Neural cell (in vitro differentiated cells): ENCODE results near the gene CP. TPM values are rescaled to one million over a fixed set of nuclear protein-coding genes. Genes with fewer than 3 reads are reported as not detected.

ENCODE experiments used
- H2AFZ ChIP-seq: fragments of 200-600, 300-800 bp; sonication (generic), shearing (Covaris generic); 2 replicates; pipeline ENCODE4 v1.6.0; 2014; ENCODE audit warnings: low read depth, mild to moderate bottlenecking, antibody characterized with exemption, low read length, moderate library complexity
- H3F3A ChIP-seq: fragments of 200-600 bp; shearing (Covaris generic); 2 replicates; pipeline ENCODE4 v1.6.1; 2016; ENCODE audit warnings: mild to moderate bottlenecking, moderate library complexity, mixed read lengths, antibody characterized with exemption, low read length; ENCODE audit not compliant: insufficient read depth, poor library complexity, severe bottlenecking
- H3K27ac ChIP-seq: fragments of 200-600, 300-800 bp; sonication (generic), shearing (Covaris generic); 2 replicates; pipeline ENCODE4 v1.5.1; 2014; ENCODE audit warnings: mild to moderate bottlenecking, low read length, moderate library complexity
- H3K27me3 ChIP-seq: fragments of 300-800, 200-600 bp; sonication (generic), shearing (Covaris generic); 2 replicates; pipeline ENCODE4 v1.6.0; 2014; ENCODE audit warnings: mild to moderate bottlenecking, low read depth, low read length, moderate library complexity; ENCODE audit not compliant: insufficient read depth
- H3K36me3 ChIP-seq: fragments of 300-800, 200-600 bp; sonication (generic), shearing (Covaris generic); 2 replicates; pipeline ENCODE4 v1.5.1; 2014; ENCODE audit warnings: mild to moderate bottlenecking, antibody characterized with exemption, low read length, moderate library complexity; ENCODE audit not compliant: insufficient read depth
- H3K4me2 ChIP-seq: fragments of 300-800, 200-600 bp; sonication (generic), shearing (Covaris generic); 2 replicates; pipeline ENCODE4 v1.6.0; 2014; ENCODE audit warnings: mild to moderate bottlenecking, low read length
- H3K4me3 ChIP-seq: fragments of 300-800, 200-600 bp; sonication (generic), shearing (Covaris generic); 2 replicates; pipeline ENCODE4 v1.5.1; 2014; ENCODE audit warnings: mild to moderate bottlenecking, low read length, moderate library complexity
- H3K79me2 ChIP-seq: fragments of 200-600 bp; shearing (Covaris generic); replicated peaks from 2 replicates; pipeline ENCODE4 v1.6.0; 2014; ENCODE audit warnings: mild to moderate bottlenecking, low read length, moderate library complexity; ENCODE audit not compliant: insufficient read depth
- H3K9ac ChIP-seq: fragments of 300-800, 200-600 bp; sonication (generic), shearing (Covaris generic); 2 replicates; pipeline ENCODE4 v1.6.1; 2016; ENCODE audit warnings: mild to moderate bottlenecking, low read length, mixed read lengths
- H3K9me2 ChIP-seq: fragments of 200-600 bp; shearing (Covaris generic); 2 replicates; pipeline ENCODE4 v1.6.1; 2016; ENCODE audit warnings: mild to moderate bottlenecking, low read length, mixed read lengths; ENCODE audit not compliant: insufficient read depth
- H3K9me3 ChIP-seq: fragments of 200-600, 300-800 bp; sonication (generic), shearing (Covaris generic); 2 replicates; pipeline ENCODE4 v1.6.1; 2016; ENCODE audit warnings: mild to moderate bottlenecking, mixed run types, low read length, moderate library complexity, mixed read lengths
- H4K20me1 ChIP-seq: fragments of 200-600 bp; shearing (Covaris generic); 2 replicates; pipeline ENCODE4 v1.6.1; 2016; ENCODE audit warnings: mild to moderate bottlenecking, mixed run types; ENCODE audit not compliant: insufficient read depth
- CTCF ChIP-seq: fragments of 450-650 bp; IDR thresholded peaks from 2 replicates; pipeline ENCODE4 v1.5.1; 2014; ENCODE audit warnings: antibody characterized with exemption, mild to moderate bottlenecking, moderate library complexity; ENCODE audit not compliant: poor library complexity, severe bottlenecking
- EP300 ChIP-seq: fragments of 450-650 bp; conservative IDR thresholded peaks from 2 replicates; pipeline ENCODE4 v1.6.1; 2014; ENCODE audit warnings: antibody characterized with exemption, mild to moderate bottlenecking, moderate library complexity; ENCODE audit not compliant: poor library complexity, severe bottlenecking
- EZH2 ChIP-seq: fragments of 200-600, 300-800 bp; shearing (Covaris generic), sonication (generic); IDR thresholded peaks from 2 replicates; pipeline ENCODE4 v1.6.1; 2014; ENCODE audit warnings: antibody characterized with exemption, low read length, borderline replicate concordance, mild to moderate bottlenecking; ENCODE audit not compliant: insufficient read depth, poor library complexity, severe bottlenecking
- MXI1 ChIP-seq: fragments of 450-650 bp; conservative IDR thresholded peaks from 2 replicates; pipeline ENCODE4 v1.6.1; 2014; ENCODE audit warnings: antibody characterized with exemption, mild to moderate bottlenecking; ENCODE audit not compliant: poor library complexity, severe bottlenecking
- POLR2AphosphoS5 ChIP-seq: IDR thresholded peaks from 2 replicates; pipeline ENCODE4 v1.6.1; 2012
- RAD21 ChIP-seq: fragments of 450-650 bp; conservative IDR thresholded peaks from 2 replicates; pipeline ENCODE4 v1.6.1; 2014; ENCODE audit warnings: antibody characterized with exemption, mild to moderate bottlenecking, moderate library complexity
- SMC3 ChIP-seq: fragments of 450-650 bp; conservative IDR thresholded peaks from 2 replicates; pipeline ENCODE4 v1.6.1; 2014; ENCODE audit warnings: antibody characterized with exemption, mild to moderate bottlenecking, moderate library complexity; ENCODE audit not compliant: poor library complexity
- TAF1 ChIP-seq: IDR thresholded peaks from 2 replicates; pipeline ENCODE4 v1.6.1; 2012; ENCODE audit warnings: low read depth
- polyA plus RNA-seq: library from polyadenylated mRNA; depleted of rRNA; stranded (reverse); fragments of >200 nt; gene quantifications from 2 replicates; pipeline ENCODE4 v1.2.3, GENCODE V29; 2014
- TF ChIP-seq, protein P1 (sequence below): IDR thresholded peaks from 2 replicates; pipeline ENCODE4 v1.6.1; 2012; ENCODE audit warnings: borderline replicate concordance

CP gene
- polyA plus RNA-seq, 1 donor from 2014 or later, result not detected

DNA sequence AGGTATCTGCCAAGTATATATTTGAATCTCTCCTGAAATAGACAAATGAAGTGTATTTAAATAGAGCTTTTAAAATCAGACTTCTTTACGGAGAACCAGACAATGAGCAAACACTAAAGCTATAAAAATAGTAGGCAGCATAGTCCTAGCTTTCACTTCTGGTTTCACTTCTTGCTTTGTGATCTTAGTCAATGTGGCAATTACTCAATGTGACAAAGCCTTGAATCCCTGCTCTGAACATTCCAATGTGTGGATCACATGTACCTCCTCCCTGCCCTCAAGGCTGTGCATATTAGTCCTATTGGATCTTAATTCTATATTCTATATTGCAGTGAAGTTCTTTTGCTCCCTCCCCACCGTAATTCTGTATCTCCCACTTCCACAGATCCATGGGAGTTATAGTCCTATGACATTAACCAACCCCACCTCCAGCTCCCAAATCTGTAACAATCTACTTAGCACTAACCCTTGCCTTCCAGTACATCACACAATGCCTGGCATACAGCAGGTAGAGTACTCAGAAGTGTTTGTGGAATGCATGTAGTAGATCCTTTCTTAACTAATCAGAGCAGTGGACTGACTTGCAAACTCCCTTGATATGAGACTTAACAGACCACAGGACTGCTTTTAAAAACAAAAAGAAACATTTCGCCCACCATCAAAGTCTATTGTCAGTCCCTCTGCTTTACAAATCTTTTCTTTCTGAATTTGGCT, 24.3 kb upstream of the CP start:
- Histone ChIP-seq H3K9me3 (no peaks in the 10 kb centered on the region), H3K79me2 (no peaks in the 10 kb centered on the region), H3K9me2 (no peaks in the 10 kb centered on the region), H3K4me3 (no peak overlapping the region), H3F3A (no peaks in the 10 kb centered on the region), H3K4me2 (no peak overlapping the region), H3K36me3 (no peaks in the 10 kb centered on the region), H3K27ac (no peak overlapping the region), H2AFZ (no peak overlapping the region), H4K20me1 (no peaks in the 10 kb centered on the region), H3K27me3 (no peaks in the 10 kb centered on the region), H3K9ac (no peak overlapping the region)
- TF ChIP-seq RAD21, result no peak
- no peak for TF ChIP-seq CTCF
- no peak for TF ChIP-seq MXI1
- TF ChIP-seq SMC3, result no peak
- no peak for TF ChIP-seq EZH2
- TF ChIP-seq, protein P1, sequence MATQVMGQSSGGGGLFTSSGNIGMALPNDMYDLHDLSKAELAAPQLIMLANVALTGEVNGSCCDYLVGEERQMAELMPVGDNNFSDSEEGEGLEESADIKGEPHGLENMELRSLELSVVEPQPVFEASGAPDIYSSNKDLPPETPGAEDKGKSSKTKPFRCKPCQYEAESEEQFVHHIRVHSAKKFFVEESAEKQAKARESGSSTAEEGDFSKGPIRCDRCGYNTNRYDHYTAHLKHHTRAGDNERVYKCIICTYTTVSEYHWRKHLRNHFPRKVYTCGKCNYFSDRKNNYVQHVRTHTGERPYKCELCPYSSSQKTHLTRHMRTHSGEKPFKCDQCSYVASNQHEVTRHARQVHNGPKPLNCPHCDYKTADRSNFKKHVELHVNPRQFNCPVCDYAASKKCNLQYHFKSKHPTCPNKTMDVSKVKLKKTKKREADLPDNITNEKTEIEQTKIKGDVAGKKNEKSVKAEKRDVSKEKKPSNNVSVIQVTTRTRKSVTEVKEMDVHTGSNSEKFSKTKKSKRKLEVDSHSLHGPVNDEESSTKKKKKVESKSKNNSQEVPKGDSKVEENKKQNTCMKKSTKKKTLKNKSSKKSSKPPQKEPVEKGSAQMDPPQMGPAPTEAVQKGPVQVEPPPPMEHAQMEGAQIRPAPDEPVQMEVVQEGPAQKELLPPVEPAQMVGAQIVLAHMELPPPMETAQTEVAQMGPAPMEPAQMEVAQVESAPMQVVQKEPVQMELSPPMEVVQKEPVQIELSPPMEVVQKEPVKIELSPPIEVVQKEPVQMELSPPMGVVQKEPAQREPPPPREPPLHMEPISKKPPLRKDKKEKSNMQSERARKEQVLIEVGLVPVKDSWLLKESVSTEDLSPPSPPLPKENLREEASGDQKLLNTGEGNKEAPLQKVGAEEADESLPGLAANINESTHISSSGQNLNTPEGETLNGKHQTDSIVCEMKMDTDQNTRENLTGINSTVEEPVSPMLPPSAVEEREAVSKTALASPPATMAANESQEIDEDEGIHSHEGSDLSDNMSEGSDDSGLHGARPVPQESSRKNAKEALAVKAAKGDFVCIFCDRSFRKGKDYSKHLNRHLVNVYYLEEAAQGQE, result no peak
- no peak for TF ChIP-seq TAF1
- no peak for TF ChIP-seq EP300
- TF ChIP-seq POLR2AphosphoS5, result no peak

DNA sequence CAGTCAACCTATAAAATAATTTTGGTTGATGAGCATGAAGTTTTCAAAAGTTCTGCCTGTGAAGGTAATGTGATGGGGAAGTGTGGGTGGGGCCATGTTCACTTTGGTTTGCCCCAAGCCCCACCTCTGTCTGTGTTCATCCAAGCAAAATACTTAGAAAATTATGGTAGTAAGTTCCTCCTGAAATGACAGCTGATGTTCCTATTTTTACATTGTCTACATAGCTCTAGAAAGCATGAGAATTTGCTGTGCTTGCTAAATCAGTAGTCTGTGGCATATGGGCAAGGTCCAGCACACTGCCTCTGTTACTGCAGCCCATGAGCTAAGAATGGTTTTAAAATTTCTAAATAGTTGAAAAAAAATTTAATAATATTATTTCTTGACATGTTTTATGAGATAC, 21.9 kb upstream of the CP start:
- no peaks in the 10 kb centered on the region for H3K27me3 ChIP-seq
- H4K20me1 ChIP-seq, result no peaks in the 10 kb centered on the region
- H3K79me2 ChIP-seq, result no peaks in the 10 kb centered on the region
- no peak overlapping the region for H2AFZ ChIP-seq
- H3K4me2 ChIP-seq, result no peak overlapping the region
- H3K9me2 ChIP-seq, result no peaks in the 10 kb centered on the region
- H3K27ac ChIP-seq, result no peak overlapping the region
- H3K9me3 ChIP-seq, result no peaks in the 10 kb centered on the region
- H3K9ac ChIP-seq, result no peak overlapping the region
- TF ChIP-seq, protein P1, result no peak
- TF ChIP-seq CTCF, result no peak
- no peak for TF ChIP-seq POLR2AphosphoS5
- TF ChIP-seq EZH2, result no peak
- no peak for TF ChIP-seq SMC3
- TF ChIP-seq MXI1, result no peak
- TF ChIP-seq TAF1, result no peak
- no peaks in the 10 kb centered on the region for H3F3A ChIP-seq
- no peaks in the 10 kb centered on the region for H3K36me3 ChIP-seq
- no peak overlapping the region for H3K4me3 ChIP-seq
